GM06990 (cell line): Measurements from ENCODE around the gene RIMS1.

Experiments
- DNase-seq: peaks from one replicate; pipeline ENCODE4 v3.0.0-alpha.2; 2011; ENCODE audit not compliant: insufficient read length; ENCODE audit errors: extremely low read depth
- H3K27me3 ChIP-seq: replicated peaks from 2 replicates; pipeline ENCODE4 v1.6.0; 2011; ENCODE audit warnings: low read length; ENCODE audit not compliant: control insufficient read depth, insufficient read depth
- H3K36me3 ChIP-seq: 2 replicates; pipeline ENCODE4 v1.5.1; 2011; ENCODE audit warnings: low read length; ENCODE audit not compliant: control insufficient read depth, insufficient read depth
- H3K4me3 ChIP-seq: replicated peaks from 2 replicates; pipeline ENCODE4 v1.5.1; 2011; ENCODE audit warnings: low read depth, mild to moderate bottlenecking, control low read depth, low read length
- TF ChIP-seq, protein P1 (sequence below): IDR thresholded peaks from 2 replicates; pipeline ENCODE4 v1.5.1; 2011; ENCODE audit warnings: low read length, control low read depth, mild to moderate bottlenecking, inconsistent platforms; ENCODE audit not compliant: insufficient read depth, poor library complexity, severe bottlenecking

Gene RIMS1

GRCh38 chr6:72412709-72413044, 526.3 kb downstream of the RIMS1 start:
- Histone ChIP-seq H3K27me3 (no peaks in the 10 kb centered on the region; the same call in none of the 2 replicates), H3K4me3 (no peak overlapping the region), H3K36me3 (no peaks in the 10 kb centered on the region)
- TF ChIP-seq, protein P1, sequence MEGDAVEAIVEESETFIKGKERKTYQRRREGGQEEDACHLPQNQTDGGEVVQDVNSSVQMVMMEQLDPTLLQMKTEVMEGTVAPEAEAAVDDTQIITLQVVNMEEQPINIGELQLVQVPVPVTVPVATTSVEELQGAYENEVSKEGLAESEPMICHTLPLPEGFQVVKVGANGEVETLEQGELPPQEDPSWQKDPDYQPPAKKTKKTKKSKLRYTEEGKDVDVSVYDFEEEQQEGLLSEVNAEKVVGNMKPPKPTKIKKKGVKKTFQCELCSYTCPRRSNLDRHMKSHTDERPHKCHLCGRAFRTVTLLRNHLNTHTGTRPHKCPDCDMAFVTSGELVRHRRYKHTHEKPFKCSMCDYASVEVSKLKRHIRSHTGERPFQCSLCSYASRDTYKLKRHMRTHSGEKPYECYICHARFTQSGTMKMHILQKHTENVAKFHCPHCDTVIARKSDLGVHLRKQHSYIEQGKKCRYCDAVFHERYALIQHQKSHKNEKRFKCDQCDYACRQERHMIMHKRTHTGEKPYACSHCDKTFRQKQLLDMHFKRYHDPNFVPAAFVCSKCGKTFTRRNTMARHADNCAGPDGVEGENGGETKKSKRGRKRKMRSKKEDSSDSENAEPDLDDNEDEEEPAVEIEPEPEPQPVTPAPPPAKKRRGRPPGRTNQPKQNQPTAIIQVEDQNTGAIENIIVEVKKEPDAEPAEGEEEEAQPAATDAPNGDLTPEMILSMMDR: no peak
- DNase-seq: no peak

- Histone ChIP-seq H3K27me3 (no peaks in the 10 kb centered on the region; the same call in none of the 2 replicates), H3K4me3 (no peak overlapping the region), H3K36me3 (no peaks in the 10 kb centered on the region)
- DNase-seq: no peak
- TF ChIP-seq, protein P1: no peak
Measured at GRCh38 chr6:72413884-72414283, 527.5 kb downstream of the RIMS1 start.

- Histone ChIP-seq H3K36me3 (no peaks in the 10 kb centered on the region), H3K27me3 (no peaks in the 10 kb centered on the region; the same call in none of the 2 replicates), H3K4me3 (no peak overlapping the region)
- no peak for DNase-seq
- TF ChIP-seq, protein P1: no peak
Measured at GRCh38 chr6:72414657-72415056, 528.3 kb downstream of the RIMS1 start.

GRCh38 chr6:72416744-72417465, 530.6 kb downstream of the RIMS1 start:
- H3K27me3 ChIP-seq: no peaks in the 10 kb centered on the region; the same call in none of the 2 replicates
- TF ChIP-seq, protein P1: no peak
- no peak overlapping the region for H3K4me3 ChIP-seq
- H3K36me3 ChIP-seq: no peaks in the 10 kb centered on the region
- no peak for DNase-seq

- no peaks in the 10 kb centered on the region; the same call in none of the 2 replicates for H3K27me3 ChIP-seq
- DNase-seq: no peak
- no peaks in the 10 kb centered on the region for H3K36me3 ChIP-seq
- H3K4me3 ChIP-seq: no peak overlapping the region
- TF ChIP-seq, protein P1: no peak
Measured at GRCh38 chr6:72417759-72418158, 531.4 kb downstream of the RIMS1 start.

DNA sequence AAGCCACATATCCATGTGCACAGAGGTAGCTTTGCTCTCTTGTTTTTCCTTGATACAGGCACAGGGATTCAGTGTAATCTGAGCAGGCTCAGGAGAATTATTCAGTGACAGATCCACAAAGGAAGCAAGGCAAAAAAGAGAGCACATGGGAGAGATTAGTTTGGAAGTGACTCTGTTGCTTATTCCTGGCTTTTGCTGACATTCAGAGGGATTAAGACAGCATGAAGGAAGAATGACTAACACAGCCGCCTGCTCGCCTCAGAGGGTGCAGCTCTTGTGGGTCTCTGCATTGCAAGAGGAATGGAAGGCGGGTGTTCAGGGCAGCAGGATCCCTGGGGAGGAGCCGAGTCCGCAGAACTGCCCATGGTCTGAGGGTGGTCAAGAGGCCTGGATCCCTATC, 532.1 kb downstream of the RIMS1 start:
- Histone ChIP-seq H3K27me3 (no peaks in the 10 kb centered on the region; the same call in none of the 2 replicates), H3K4me3 (no peak overlapping the region), H3K36me3 (no peaks in the 10 kb centered on the region)
- no peak for DNase-seq
- TF ChIP-seq, protein P1: no peak
